Thyroid gland (tissue), 4 donors: Measurements from ENCODE around the gene PRKAR2B. TPM values are rescaled to one million over a fixed set of nuclear protein-coding genes. Genes with fewer than 3 reads are reported as not detected.
"Not testable (repeated sequence)": the region's sequence is repeated elsewhere in the genome, so short reads cannot be mapped to it uniquely, and the experiment has no call there.

ENCODE experiments used
- DNase-seq, 2 donors: peaks; one replicate each; pipeline ENCODE4 v3.0.0-alpha.2; 2019
- H3K27ac ChIP-seq, 3 donors: fragments of 200-600 bp; sonication (generic); 1 replicate in 2 of 3; 2 replicates in 1 of 3; pipeline ENCODE4 v1.5.1; 2016 to 2019; ENCODE audit warnings: mild to moderate bottlenecking in 1 of 3, moderate library complexity in 1 of 3
- H3K27me3 ChIP-seq: fragments of 200-600 bp; sonication (generic); one replicate; pipeline ENCODE4 v1.5.1; 2019
- H3K36me3 ChIP-seq, 2 donors: fragments of 200-600 bp; sonication (generic); one replicate each; pipeline ENCODE4 v1.5.1; 2016 to 2019
- H3K4me1 ChIP-seq, 2 donors: fragments of 200-600 bp; sonication (generic); one replicate each; pipeline ENCODE4 v1.5.1; 2017 to 2019
- H3K4me3 ChIP-seq, 3 donors: fragments of 200-600 bp; sonication (generic); replicated peaks in 1 of 3; 1 replicate in 2 of 3; 2 replicates in 1 of 3; pipeline ENCODE4 v1.5.1; 2016; ENCODE audit warnings: mild to moderate bottlenecking in 1 of 3
- H3K9me3 ChIP-seq: fragments of 200-600 bp; sonication (generic); one replicate; pipeline ENCODE4 v1.5.1; 2017
- CTCF ChIP-seq, 6 experiments: fragments of 200-600 bp in 3 of 6; fragments of 450-650 bp in 3 of 6; sonication (generic) in 3 of 6; IDR thresholded peaks; one replicate each; pipeline ENCODE4 v1.5.1; 2016 to 2019; ENCODE audit warnings: antibody characterized with exemption in 6 of 6, mild to moderate bottlenecking in 2 of 6, inconsistent platforms in 1 of 6, moderate library complexity in 1 of 6
- POLR2A ChIP-seq, 2 donors: fragments of 450-650 bp; IDR thresholded peaks; one replicate each; pipeline ENCODE4 v1.6.1; 2017; ENCODE audit warnings: antibody characterized with exemption in 2 of 2, mild to moderate bottlenecking in 2 of 2, moderate library complexity in 1 of 2
- WGBS, 2 donors: methylation state at CpG; one replicate each; pipeline ENCODE4 v1.1.5; 2017; 5-methylcytosine and 5-hydroxymethylcytosine counted together
- intact Hi-C: fragments of 100-400 bp; cut with DNase I; formaldehyde crosslinking; loops from one replicate; pipeline ENCODE4 v1.15.1; 2023
- total RNA-seq, 4 donors: library from RNA; depleted of rRNA; stranded (reverse); fragments of >200 nt; gene quantifications; one replicate each; pipeline ENCODE4 v1.2.3, GENCODE V29; 2016

The PRKAR2B gene
- total RNA-seq, 4 donors from 2014 or later: 5.1 to 9.0 (median 6.5) TPM

- no peak overlapping the region for H3K27ac ChIP-seq
- no peaks in the 10 kb centered on the region for H3K9me3 ChIP-seq
- no peaks in the 10 kb centered on the region for H3K4me1 ChIP-seq
- no peak overlapping the region for H3K4me3 ChIP-seq
- no peaks in the 10 kb centered on the region for H3K27me3 ChIP-seq
- H3K36me3 ChIP-seq: no peaks in the 10 kb centered on the region
- intact Hi-C loops: no loop called here
- TF ChIP-seq CTCF (IDR thresholded peaks at IDR 0.05) (no peak), POLR2A (IDR thresholded peaks at IDR 0.05) (no peak)
- no peak for DNase-seq
Measured at GRCh38 chr7:107089627-107090026, 45.1 kb downstream of the PRKAR2B start.

GRCh38 chr7:107090457-107090856 is 46.0 kb downstream of the PRKAR2B start:
- Histone ChIP-seq H3K9me3 (no peaks in the 10 kb centered on the region), H3K4me1 (no peaks in the 10 kb centered on the region), H3K4me3 (no peak overlapping the region), H3K36me3 (no peaks in the 10 kb centered on the region), H3K27ac (no peak overlapping the region), H3K27me3 (no peaks in the 10 kb centered on the region)
- TF ChIP-seq POLR2A (IDR thresholded peaks at IDR 0.05) (no peak), CTCF (IDR thresholded peaks at IDR 0.05) (no peak)
- intact Hi-C loops: no loop called here
- 36 to 42% methylated on average over 2 of the region's 2 CpGs for WGBS, 2 donors
- no peak for DNase-seq

DNA sequence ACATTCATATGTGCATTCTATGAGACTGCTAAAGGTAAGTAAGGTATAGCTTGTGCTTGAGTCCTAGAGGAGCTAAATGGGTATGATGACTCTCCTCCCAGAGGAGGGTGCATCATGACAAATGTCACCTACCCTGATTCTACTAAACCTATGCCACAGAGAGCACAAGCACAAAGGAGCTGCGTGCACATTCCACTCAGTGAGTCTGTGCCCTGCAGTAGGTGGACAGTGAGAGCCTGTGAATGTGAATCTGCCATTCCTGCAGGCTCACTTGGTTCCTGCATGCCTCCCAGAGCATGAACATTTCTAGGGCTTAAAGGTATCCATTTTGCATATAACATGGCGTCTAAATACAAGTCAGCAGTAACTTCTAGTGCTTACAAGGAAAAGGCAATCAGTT is 46.8 kb downstream of the PRKAR2B start:
- intact Hi-C loops: no loop called here
- no peaks in the 10 kb centered on the region for H3K27me3 ChIP-seq
- no peak overlapping the region for H3K27ac ChIP-seq
- no peaks in the 10 kb centered on the region for H3K9me3 ChIP-seq
- H3K36me3 ChIP-seq: no peaks in the 10 kb centered on the region
- TF ChIP-seq CTCF (IDR thresholded peaks at IDR 0.05) (no peak), POLR2A (IDR thresholded peaks at IDR 0.05) (no peak)
- WGBS, 2 donors: 47 to 98% methylated on average over 2 of the region's 2 CpGs
- no peaks in the 10 kb centered on the region for H3K4me1 ChIP-seq
- no peak overlapping the region for H3K4me3 ChIP-seq
- no peak for DNase-seq

GRCh38 chr7:107093671-107094070 is 49.2 kb downstream of the PRKAR2B start:
- WGBS, 2 donors: 97 to 100% methylated on average over 5 of the region's 5 CpGs
- H3K36me3 ChIP-seq, H3K27ac ChIP-seq, H3K4me3 ChIP-seq, intact Hi-C loops, H3K27me3 ChIP-seq, H3K4me1 ChIP-seq, DNase-seq, H3K9me3 ChIP-seq: not testable (repeated sequence)

GRCh38 chr7:107099154-107099553 is 54.6 kb downstream of the PRKAR2B start:
- 94 to 99% methylated on average over 10 to 12 of the region's 12 CpGs for WGBS, 2 donors
- intact Hi-C loops, H3K36me3 ChIP-seq, H3K4me1 ChIP-seq, H3K9me3 ChIP-seq, H3K27ac ChIP-seq, DNase-seq, H3K4me3 ChIP-seq, H3K27me3 ChIP-seq: not testable (repeated sequence)

GRCh38 chr7:107100824-107101223 is 56.3 kb downstream of the PRKAR2B start:
- Histone ChIP-seq H3K9me3 (no peaks in the 10 kb centered on the region), H3K36me3 (no peaks in the 10 kb centered on the region), H3K4me1 (no peaks in the 10 kb centered on the region), H3K27me3 (no peaks in the 10 kb centered on the region), H3K27ac (no peak overlapping the region), H3K4me3 (no peak overlapping the region)
- intact Hi-C loops: no loop called here
- 84 to 86% methylated on average over 1 of the region's 1 CpG for WGBS, 2 donors
- TF ChIP-seq CTCF (IDR thresholded peaks at IDR 0.05) (no peak), POLR2A (IDR thresholded peaks at IDR 0.05) (no peak)
- no peak for DNase-seq
